Smooth muscle cell (in vitro differentiated cells): ENCODE results near the gene NAT8L. TPM values are rescaled to one million over a fixed set of nuclear protein-coding genes. Genes with fewer than 3 reads are reported as not detected.

Experiments
- DNase-seq: peaks from one replicate; lab custom pipeline; 2025; ENCODE audit not compliant: unreplicated experiment; lab: John Stamatoyannopoulos, UW
- H2AFZ ChIP-seq: fragments of 200-600 bp; sonication (generic); 2 replicates; pipeline ENCODE4 v1.6.0; 2016; ENCODE audit warnings: antibody characterized with exemption, low read depth, mild to moderate bottlenecking
- H3F3A ChIP-seq: fragments of 200-600 bp; sonication (generic); 2 replicates; pipeline ENCODE4 v1.6.0; 2017; ENCODE audit warnings: antibody characterized with exemption, low read depth
- H3K27ac ChIP-seq: fragments of 200-600 bp; sonication (generic); 2 replicates; pipeline ENCODE4 v1.5.1; 2016; ENCODE audit warnings: low read depth, mild to moderate bottlenecking
- H3K27me3 ChIP-seq: fragments of 200-600 bp; sonication (generic); 2 replicates; pipeline ENCODE4 v1.6.1; 2016; ENCODE audit warnings: low read depth, mild to moderate bottlenecking
- H3K36me3 ChIP-seq: fragments of 200-600 bp; sonication (generic); 2 replicates; pipeline ENCODE4 v1.5.1; 2016; ENCODE audit warnings: low read depth
- H3K4me1 ChIP-seq: fragments of 200-600 bp; sonication (generic); 2 replicates; pipeline ENCODE4 v1.5.1; 2016; ENCODE audit warnings: low read depth
- H3K4me2 ChIP-seq: fragments of 200-600 bp; sonication (generic); 2 replicates; pipeline ENCODE4 v1.6.0; 2016; ENCODE audit warnings: mild to moderate bottlenecking
- H3K4me3 ChIP-seq: fragments of 200-600 bp; sonication (generic); 2 replicates; pipeline ENCODE4 v1.5.1; 2016; ENCODE audit warnings: mild to moderate bottlenecking
- H3K79me2 ChIP-seq: fragments of 200-600 bp; sonication (generic); 2 replicates; pipeline ENCODE4 v1.6.0; 2016; ENCODE audit warnings: low read depth, mild to moderate bottlenecking
- H3K9ac ChIP-seq: fragments of 200-600 bp; sonication (generic); 2 replicates; pipeline ENCODE4 v1.6.0; 2016; ENCODE audit warnings: low read depth
- H3K9me3 ChIP-seq: fragments of 200-600 bp; sonication (generic); replicated peaks from 2 replicates; pipeline ENCODE4 v1.5.1; 2016; ENCODE audit warnings: low read depth
- H4K20me1 ChIP-seq: fragments of 200-600 bp; sonication (generic); 2 replicates; pipeline ENCODE4 v1.6.0; 2016; ENCODE audit warnings: low read depth
- WGBS: methylation state at CpG from one replicate; pipeline ENCODE4 v1.1.7; 2016; ENCODE audit warnings: low lambda C conversion rate; 5-methylcytosine and 5-hydroxymethylcytosine counted together
- polyA plus RNA-seq: library from polyadenylated mRNA; unstranded; fragments of >200 nt; fragmentation: Nextera tagmentation; extraction: Ambion mirVana; gene quantifications from 2 replicates; pipeline ENCODE4 v1.2.1, GENCODE V29; 2016
- total RNA-seq: library from RNA; depleted of rRNA; stranded (reverse); fragments of >200 nt; gene quantifications from 2 replicates; pipeline ENCODE4 v1.2.3, GENCODE V29; 2014
- TF ChIP-seq, protein P1 (sequence below): fragments of 200-600 bp; sonication (generic); IDR thresholded peaks from 2 replicates; pipeline ENCODE4 v1.5.1; 2017; ENCODE audit warnings: borderline replicate concordance, mild to moderate bottlenecking, antibody characterized with exemption; ENCODE audit not compliant: insufficient read depth, poor library complexity, severe bottlenecking

The NAT8L gene, protein sequence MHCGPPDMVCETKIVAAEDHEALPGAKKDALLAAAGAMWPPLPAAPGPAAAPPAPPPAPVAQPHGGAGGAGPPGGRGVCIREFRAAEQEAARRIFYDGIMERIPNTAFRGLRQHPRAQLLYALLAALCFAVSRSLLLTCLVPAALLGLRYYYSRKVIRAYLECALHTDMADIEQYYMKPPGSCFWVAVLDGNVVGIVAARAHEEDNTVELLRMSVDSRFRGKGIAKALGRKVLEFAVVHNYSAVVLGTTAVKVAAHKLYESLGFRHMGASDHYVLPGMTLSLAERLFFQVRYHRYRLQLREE
- not detected in 2 replicates for total RNA-seq
- polyA plus RNA-seq = not detected in 2 replicates

DNA sequence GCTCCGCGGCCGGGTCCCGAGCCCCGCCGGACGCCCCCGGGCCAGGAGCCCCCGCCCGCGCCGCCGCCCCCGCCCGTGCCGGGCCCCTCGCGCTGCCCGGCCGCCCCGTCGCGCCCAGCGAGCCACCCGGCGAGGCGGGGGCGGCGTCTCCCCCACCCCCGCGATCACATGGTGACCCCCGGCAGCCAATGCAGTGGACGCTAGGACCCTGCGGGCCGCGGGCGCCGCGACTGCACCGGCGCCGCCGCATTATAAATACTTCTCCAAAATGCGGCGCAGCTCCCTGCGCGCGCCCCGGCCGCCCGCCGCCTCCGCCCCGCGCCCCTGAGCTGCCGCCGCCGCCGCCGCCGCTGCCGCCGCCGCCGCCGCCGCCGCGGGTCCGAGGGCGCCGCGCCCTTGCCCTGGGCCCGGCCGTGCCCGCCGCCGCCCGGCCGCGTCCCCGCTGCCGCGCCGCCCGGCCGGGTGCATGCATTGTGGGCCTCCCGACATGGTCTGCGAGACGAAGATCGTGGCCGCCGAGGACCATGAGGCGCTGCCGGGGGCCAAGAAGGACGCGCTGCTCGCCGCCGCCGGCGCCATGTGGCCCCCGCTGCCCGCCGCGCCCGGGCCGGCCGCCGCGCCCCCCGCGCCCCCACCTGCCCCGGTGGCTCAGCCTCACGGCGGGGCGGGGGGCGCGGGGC lies at the start of gene NAT8L:
Gene NAT8L, plus strand, starts transcription at position 282 of the 680 bp plus-strand sequence. Its CDS starts 185 bp downstream, at position 467.
- no peaks in the 10 kb centered on the region for H4K20me1 ChIP-seq
- TF ChIP-seq, protein P1, sequence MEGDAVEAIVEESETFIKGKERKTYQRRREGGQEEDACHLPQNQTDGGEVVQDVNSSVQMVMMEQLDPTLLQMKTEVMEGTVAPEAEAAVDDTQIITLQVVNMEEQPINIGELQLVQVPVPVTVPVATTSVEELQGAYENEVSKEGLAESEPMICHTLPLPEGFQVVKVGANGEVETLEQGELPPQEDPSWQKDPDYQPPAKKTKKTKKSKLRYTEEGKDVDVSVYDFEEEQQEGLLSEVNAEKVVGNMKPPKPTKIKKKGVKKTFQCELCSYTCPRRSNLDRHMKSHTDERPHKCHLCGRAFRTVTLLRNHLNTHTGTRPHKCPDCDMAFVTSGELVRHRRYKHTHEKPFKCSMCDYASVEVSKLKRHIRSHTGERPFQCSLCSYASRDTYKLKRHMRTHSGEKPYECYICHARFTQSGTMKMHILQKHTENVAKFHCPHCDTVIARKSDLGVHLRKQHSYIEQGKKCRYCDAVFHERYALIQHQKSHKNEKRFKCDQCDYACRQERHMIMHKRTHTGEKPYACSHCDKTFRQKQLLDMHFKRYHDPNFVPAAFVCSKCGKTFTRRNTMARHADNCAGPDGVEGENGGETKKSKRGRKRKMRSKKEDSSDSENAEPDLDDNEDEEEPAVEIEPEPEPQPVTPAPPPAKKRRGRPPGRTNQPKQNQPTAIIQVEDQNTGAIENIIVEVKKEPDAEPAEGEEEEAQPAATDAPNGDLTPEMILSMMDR = no peak
- H3K36me3 ChIP-seq = no peaks in the 10 kb centered on the region
- no peak for DNase-seq
- 2% methylated on average over 42 of the region's 119 CpGs for WGBS
- H3K4me1 ChIP-seq = peaks cover 6% of the 10 kb centered on the region
- H3K9ac ChIP-seq = no peak within 1 kb of the TSS
- peak within 1 kb of the TSS; percentile 45 for H3K4me3 ChIP-seq
- H3K27ac ChIP-seq = no peak within 1 kb of the TSS
- no peaks in the 10 kb centered on the region for H3F3A ChIP-seq
- no peaks in the 10 kb centered on the region for H3K9me3 ChIP-seq
- H3K4me2 ChIP-seq = peak within 1 kb of the TSS; percentile 82
- H2AFZ ChIP-seq = no peak within 1 kb of the TSS
- peaks cover 60% of the 10 kb centered on the region for H3K27me3 ChIP-seq
- H3K79me2 ChIP-seq = no peaks in the 10 kb centered on the region

- peak overlapping the region; percentile 100 for H3K4me3 ChIP-seq
- peaks cover 5% of the 10 kb centered on the region for H3F3A ChIP-seq
- peak overlapping the region; percentile 98 for H3K4me2 ChIP-seq
- no peak for DNase-seq
- peak overlapping the region; percentile 99 for H3K27ac ChIP-seq
- 12% methylated on average over 23 of the region's 23 CpGs for WGBS
- H3K36me3 ChIP-seq = no peaks in the 10 kb centered on the region
- peaks cover 28% of the 10 kb centered on the region for H4K20me1 ChIP-seq
- no peaks in the 10 kb centered on the region for H3K9me3 ChIP-seq
- TF ChIP-seq, protein P1 = no peak
- H3K4me1 ChIP-seq = peaks cover 7% of the 10 kb centered on the region
- peak overlapping the region; percentile 100 for H2AFZ ChIP-seq
- H3K79me2 ChIP-seq = peaks cover 40% of the 10 kb centered on the region
- H3K27me3 ChIP-seq = no peaks in the 10 kb centered on the region
- H3K9ac ChIP-seq = peak overlapping the region; percentile 100
Observed at GRCh38 chr4:2009651-2010233, 49.4 kb upstream of the NAT8L start.

DNA sequence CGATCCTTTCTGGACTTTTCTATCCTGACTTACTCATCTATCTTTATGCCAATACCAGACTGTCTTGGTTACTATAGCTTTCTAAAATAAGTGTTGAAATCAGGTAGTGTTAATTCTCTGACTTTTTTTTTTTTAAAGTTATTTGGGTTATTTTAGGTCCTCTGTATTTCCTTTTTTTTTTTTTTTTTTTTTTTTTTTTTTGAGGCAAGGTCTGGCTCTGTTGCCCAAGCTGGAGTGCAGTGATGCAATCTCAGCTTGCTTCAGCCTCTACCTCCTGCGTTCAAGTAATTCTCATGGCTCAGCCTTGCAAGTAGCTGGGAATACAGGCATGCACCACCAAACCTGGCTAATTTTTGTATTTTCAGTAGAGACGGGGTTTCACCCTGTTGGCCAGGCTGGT lies 47.5 kb upstream of the NAT8L start:
- 88% methylated on average over 3 of the region's 3 CpGs for WGBS

More for the DNA sequence above, 47.5 kb upstream of the NAT8L start:
- Histone ChIP-seq H3F3A (peaks cover 5% of the 10 kb centered on the region), H3K27me3 (no peaks in the 10 kb centered on the region), H3K79me2 (peaks cover 22% of the 10 kb centered on the region), H3K4me3 (no peak overlapping the region), H3K27ac (no peak overlapping the region), H2AFZ (no peak overlapping the region), H3K9me3 (no peaks in the 10 kb centered on the region), H4K20me1 (peaks cover 10% of the 10 kb centered on the region), H3K36me3 (no peaks in the 10 kb centered on the region), H3K4me2 (no peak overlapping the region), H3K4me1 (peaks cover 7% of the 10 kb centered on the region), H3K9ac (no peak overlapping the region)
- DNase-seq = no peak
- TF ChIP-seq, protein P1 = no peak
